Colonic mucosa (tissue), 4 donors: ENCODE results near the gene RNF217. TPM values are rescaled to one million over a fixed set of nuclear protein-coding genes. Genes with fewer than 3 reads are reported as not detected.

ENCODE experiments used
- DNase-seq: peaks from one replicate; pipeline ENCODE4 v3.0.0-alpha.2; 2020
- H3K27ac ChIP-seq: fragments of 200-600 bp; one replicate; pipeline ENCODE4 v1.8.0; 2021
- H3K27me3 ChIP-seq: fragments of 200-600 bp; one replicate; pipeline ENCODE4 v1.8.0; 2021
- H3K36me3 ChIP-seq: fragments of 200-600 bp; one replicate; pipeline ENCODE4 v1.8.0; 2021
- H3K4me1 ChIP-seq: fragments of 200-600 bp; one replicate; pipeline ENCODE4 v1.8.0; 2021; ENCODE audit warnings: mild to moderate bottlenecking
- H3K4me3 ChIP-seq: fragments of 200-600 bp; one replicate; pipeline ENCODE4 v1.8.0; 2021
- H3K9ac ChIP-seq, 2 donors: one replicate each; pipeline ENCODE4 v1.7.0; 2013; ENCODE audit warnings: control low read depth in 2 of 2, low read depth in 2 of 2, low read length in 2 of 2
- H3K9me3 ChIP-seq: fragments of 200-600 bp; one replicate; pipeline ENCODE4 v1.8.0; 2021
- intact Hi-C: fragments of 100-400 bp; cut with DNase I; formaldehyde crosslinking; loops from one replicate; pipeline ENCODE4 v1.14.1; 2022
- total RNA-seq, 2 donors: library from RNA; stranded (reverse); fragmentation: NEBNext Ultra II Directional in 1 of 2; extraction: Animal tissue kit (Norgen Biotek cat#: 25700) in 1 of 2; gene quantifications; one replicate each; pipeline ENCODE4 v1.2.1, GENCODE V29; 2021
- TF ChIP-seq, protein P1 (sequence below): fragments of 200-600 bp; IDR thresholded peaks from one replicate; pipeline ENCODE4 v1.8.0; 2022; ENCODE audit warnings: antibody characterized with exemption, mild to moderate bottlenecking
- donor health status: healthy.
- donor health status: DM: no; HTN: no; CAD: no.
- donor health status: DM: no; HTN: no; CAD: no.

Gene RNF217
- total RNA-seq, 2 donors from 2014 or later: 9.1 to 20.4 TPM

DNA sequence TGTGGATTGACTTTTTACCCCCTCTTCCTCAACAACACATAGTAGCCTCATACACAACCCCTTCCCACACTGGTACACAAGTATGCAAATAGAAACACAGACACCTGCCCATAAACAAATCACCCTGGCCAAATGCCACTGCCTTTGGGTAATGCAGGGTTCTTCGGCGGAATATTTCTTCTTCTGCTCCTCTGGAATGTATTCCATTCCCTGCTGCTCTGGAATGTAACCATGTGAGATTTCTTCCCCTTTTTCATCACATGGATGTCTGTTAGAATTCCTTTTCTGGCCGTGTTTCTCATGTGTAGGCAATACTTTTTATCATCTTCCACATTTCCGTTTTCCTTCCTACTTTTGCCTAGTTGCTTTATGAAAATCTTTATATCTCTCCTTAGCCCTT is 115.2 kb downstream of the RNF217 start:
- TF ChIP-seq, protein P1, sequence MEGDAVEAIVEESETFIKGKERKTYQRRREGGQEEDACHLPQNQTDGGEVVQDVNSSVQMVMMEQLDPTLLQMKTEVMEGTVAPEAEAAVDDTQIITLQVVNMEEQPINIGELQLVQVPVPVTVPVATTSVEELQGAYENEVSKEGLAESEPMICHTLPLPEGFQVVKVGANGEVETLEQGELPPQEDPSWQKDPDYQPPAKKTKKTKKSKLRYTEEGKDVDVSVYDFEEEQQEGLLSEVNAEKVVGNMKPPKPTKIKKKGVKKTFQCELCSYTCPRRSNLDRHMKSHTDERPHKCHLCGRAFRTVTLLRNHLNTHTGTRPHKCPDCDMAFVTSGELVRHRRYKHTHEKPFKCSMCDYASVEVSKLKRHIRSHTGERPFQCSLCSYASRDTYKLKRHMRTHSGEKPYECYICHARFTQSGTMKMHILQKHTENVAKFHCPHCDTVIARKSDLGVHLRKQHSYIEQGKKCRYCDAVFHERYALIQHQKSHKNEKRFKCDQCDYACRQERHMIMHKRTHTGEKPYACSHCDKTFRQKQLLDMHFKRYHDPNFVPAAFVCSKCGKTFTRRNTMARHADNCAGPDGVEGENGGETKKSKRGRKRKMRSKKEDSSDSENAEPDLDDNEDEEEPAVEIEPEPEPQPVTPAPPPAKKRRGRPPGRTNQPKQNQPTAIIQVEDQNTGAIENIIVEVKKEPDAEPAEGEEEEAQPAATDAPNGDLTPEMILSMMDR: no peak
- no peak overlapping the region for H3K4me3 ChIP-seq
- no peaks in the 10 kb centered on the region for H3K36me3 ChIP-seq
- H3K9me3 ChIP-seq: no peaks in the 10 kb centered on the region
- H3K27ac ChIP-seq: no peak overlapping the region
- no peaks in the 10 kb centered on the region for H3K27me3 ChIP-seq
- DNase-seq: no peak
- intact Hi-C loops: no loop called here
- H3K9ac ChIP-seq: no peak overlapping the region
- no peaks in the 10 kb centered on the region for H3K4me1 ChIP-seq

DNA sequence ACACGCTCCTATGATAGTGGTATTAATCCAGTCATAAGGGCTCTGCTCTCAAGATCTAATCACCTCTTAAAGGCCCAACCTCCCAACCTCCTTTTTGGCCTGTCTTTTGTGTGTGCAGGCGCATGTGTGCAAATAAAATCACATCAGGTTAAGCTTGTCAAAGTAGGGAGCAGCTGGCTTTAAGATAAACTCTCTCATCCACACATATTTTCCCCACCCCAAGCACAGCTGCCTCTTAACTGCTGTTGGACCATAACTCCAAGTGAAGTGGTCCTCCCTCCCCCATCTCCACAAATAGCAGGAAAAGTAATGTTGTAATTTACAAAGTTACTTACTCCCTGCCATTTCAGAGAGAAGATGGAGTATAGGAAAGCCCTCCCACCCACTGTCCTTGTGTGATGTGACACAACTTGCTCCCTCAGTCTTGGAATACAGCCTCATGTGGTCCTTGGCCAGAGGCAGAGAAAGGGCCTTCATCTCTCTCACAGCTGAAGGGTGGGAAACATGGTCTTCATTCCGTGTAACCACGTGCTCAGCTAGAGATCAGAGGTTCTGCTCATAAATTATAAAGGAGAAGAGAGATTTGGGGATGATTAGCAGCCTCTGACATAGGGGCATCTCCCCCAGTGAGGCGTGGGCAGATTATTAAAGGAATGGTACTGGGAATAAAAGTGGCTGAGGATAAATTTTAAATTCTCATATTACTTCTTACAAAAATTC is 116.5 kb downstream of the RNF217 start:
- Histone ChIP-seq H3K9me3 (no peaks in the 10 kb centered on the region), H3K4me3 (no peak overlapping the region), H3K36me3 (peaks cover 4% of the 10 kb centered on the region), H3K27ac (no peak overlapping the region), H3K9ac (no peak overlapping the region), H3K27me3 (no peaks in the 10 kb centered on the region), H3K4me1 (no peaks in the 10 kb centered on the region)
- DNase-seq: no peak
- TF ChIP-seq, protein P1: no peak
- intact Hi-C loops: no loop called here

DNA sequence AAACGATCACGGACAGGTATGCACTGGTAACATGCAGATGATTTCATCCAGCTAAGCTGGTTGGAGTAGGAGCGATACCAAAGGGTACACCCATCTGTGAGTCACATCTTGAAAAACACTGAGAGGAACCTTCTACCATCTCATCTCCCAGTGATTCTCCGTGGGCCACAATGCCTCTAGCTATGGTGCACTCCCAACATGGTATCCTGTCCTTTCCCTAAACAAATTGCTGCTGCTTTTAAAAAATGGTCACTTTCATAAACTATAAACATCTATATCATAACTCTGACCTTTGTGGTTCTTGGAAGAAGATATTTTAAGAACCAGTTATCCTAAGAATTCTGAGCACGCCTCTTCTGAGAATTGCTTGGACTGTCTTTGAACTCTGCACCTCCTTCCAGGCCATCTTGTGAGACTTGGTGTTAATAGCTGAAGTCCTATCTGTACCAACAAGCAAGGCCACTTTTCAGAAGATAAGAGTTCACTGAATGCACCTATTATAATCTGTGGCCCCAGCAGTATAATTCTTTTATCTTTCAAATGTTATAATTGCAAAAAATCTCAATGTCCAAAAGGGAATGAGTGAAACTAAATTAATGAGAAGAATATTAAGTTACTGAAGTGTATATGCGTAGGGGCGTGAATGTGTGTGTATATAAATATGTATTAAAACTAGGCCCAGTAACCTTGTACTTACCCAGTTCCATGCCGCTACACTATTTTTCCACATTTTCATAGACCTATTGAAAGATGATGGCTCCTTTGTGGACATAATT is 120.9 kb downstream of the RNF217 start:
- TF ChIP-seq, protein P1: no peak
- no peaks in the 10 kb centered on the region for H3K4me1 ChIP-seq
- intact Hi-C loops: no loop called here
- no peak overlapping the region for H3K27ac ChIP-seq
- H3K9ac ChIP-seq: no peak overlapping the region
- no peaks in the 10 kb centered on the region for H3K9me3 ChIP-seq
- no peaks in the 10 kb centered on the region for H3K27me3 ChIP-seq
- no peak overlapping the region for H3K4me3 ChIP-seq
- peaks cover 7% of the 10 kb centered on the region for H3K36me3 ChIP-seq
- no peak for DNase-seq

DNA sequence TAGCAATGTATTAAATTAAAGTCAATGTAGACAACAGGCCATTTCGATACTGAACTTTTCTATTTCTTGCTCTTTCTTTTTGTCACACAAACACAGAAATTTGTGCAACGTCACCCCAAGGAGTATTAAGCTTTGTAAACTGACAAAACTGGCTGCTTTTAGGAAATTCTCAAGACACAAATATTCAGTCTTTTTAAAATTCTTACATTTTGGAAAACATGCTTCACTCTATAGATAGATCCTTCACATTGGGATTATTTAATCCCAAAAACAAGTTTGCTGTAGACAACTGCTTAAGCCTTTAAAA is 121.4 kb downstream of the RNF217 start:
- Histone ChIP-seq H3K27me3 (no peaks in the 10 kb centered on the region), H3K9ac (no peak overlapping the region), H3K4me3 (no peak overlapping the region), H3K4me1 (no peaks in the 10 kb centered on the region), H3K27ac (no peak overlapping the region), H3K9me3 (no peaks in the 10 kb centered on the region), H3K36me3 (peaks cover 7% of the 10 kb centered on the region)
- DNase-seq: no peak
- intact Hi-C loops: no loop called here
- TF ChIP-seq, protein P1: no peak

DNA sequence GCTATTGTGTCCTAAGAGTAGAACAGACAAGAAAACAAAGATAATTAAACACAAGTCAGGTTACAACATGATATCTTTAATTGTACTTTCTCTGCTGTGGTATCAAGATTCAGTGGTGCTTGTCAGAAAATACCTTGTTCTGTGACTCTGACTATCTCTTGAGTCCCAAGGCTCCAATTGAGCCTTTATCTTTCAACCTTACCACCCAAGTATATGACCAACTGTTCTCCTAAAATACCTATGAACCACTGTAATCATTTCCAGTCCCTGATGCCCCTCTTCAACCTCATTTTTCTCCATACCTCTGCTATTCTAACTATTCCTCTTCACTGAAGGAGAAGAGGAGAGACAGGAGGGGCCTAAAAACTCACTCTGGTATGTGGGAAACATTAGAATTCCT is 124.5 kb downstream of the RNF217 start:
- TF ChIP-seq, protein P1: no peak
- no peaks in the 10 kb centered on the region for H3K4me1 ChIP-seq
- H3K27ac ChIP-seq: no peak overlapping the region
- H3K9me3 ChIP-seq: no peaks in the 10 kb centered on the region
- no peak overlapping the region for H3K4me3 ChIP-seq
- no peak overlapping the region for H3K9ac ChIP-seq
- no peak for DNase-seq
- H3K27me3 ChIP-seq: no peaks in the 10 kb centered on the region
- intact Hi-C loops: no loop called here
- peaks cover 7% of the 10 kb centered on the region for H3K36me3 ChIP-seq
